HCT116 (cell line): Measurements from ENCODE around the gene HMCN1. TPM values are rescaled to one million over a fixed set of nuclear protein-coding genes. Genes with fewer than 3 reads are reported as not detected.

ENCODE experiments used
- ATAC-seq: fragments of 200-7000 bp; cut with Tn5 transposase; 2 replicates; pipeline ENCODE4 v1.9.1; 2020; ENCODE audit warnings: mild to moderate bottlenecking, moderate library complexity
- BruUV-seq: library from RNA; stranded (reverse); fragments of 400-500 nt; replicated peaks from 2 replicates; lab custom pipeline; 2021; lab: Mats Ljungman, UMichigan
- CTCF ChIA-PET: fragments of 300-600 bp; sonication (Branson Sonifier 250); formaldehyde crosslinking; loops from one replicate; lab custom pipeline; 2021; ENCODE audit warnings: antibody characterized with exemption; lab: Charles Lee
- POLR2A ChIA-PET: fragments of 300-600, 350-600 bp; sonication (Branson Sonifier 250); formaldehyde crosslinking; loops from one replicate; lab custom pipeline; 2021; ENCODE audit warnings: antibody characterized with exemption; lab: Charles Lee
- RAD21 ChIA-PET, 2 experiments: fragments of 300-600 bp; sonication (Branson Sonifier 250); formaldehyde crosslinking; loops; one replicate each; lab custom pipeline; 2023; ENCODE audit warnings: low total read pairs in 2 of 2; ENCODE audit not compliant: uncharacterized antibody in 2 of 2, unreplicated experiment in 2 of 2, low non-redundant PET in 1 of 2; lab: Charles Lee
- DNase-seq: peaks from one replicate; pipeline ENCODE4 v3.0.0-alpha.2; 2010; ENCODE audit warnings: low read depth, low spot score
- H2AFZ ChIP-seq: fragments of 200-600 bp; shearing (Covaris generic), sonication (generic); 2 replicates; pipeline ENCODE4 v1.6.1; 2017; ENCODE audit warnings: low read depth, mixed run types, mixed read lengths, antibody characterized with exemption, low read length; ENCODE audit not compliant: poor library complexity, severe bottlenecking
- H3K27ac ChIP-seq: 2 replicates; pipeline ENCODE4 v1.5.1; 2012; ENCODE audit warnings: low read depth, low read length
- H3K27me3 ChIP-seq: fragments of 200-600 bp; sonication (generic); 2 replicates; pipeline ENCODE4 v1.6.1; 2016; ENCODE audit warnings: mixed run types, low read length, mixed read lengths; ENCODE audit not compliant: insufficient read depth
- H3K36me3 ChIP-seq, 2 experiments: fragments of 200-500 bp in 1 of 2; fragments of 200-600 bp in 1 of 2; sonication (Bioruptor generic) in 1 of 2; sonication (generic) in 1 of 2; 2 replicates each; pipeline versions ENCODE4 v1.5.1 to v1.6.1; 2014 to 2016; ENCODE audit warnings: low read length in 2 of 2, inconsistent platforms in 1 of 2, mixed read lengths in 1 of 2, mixed run types in 1 of 2; ENCODE audit not compliant: insufficient read depth in 2 of 2, control insufficient read depth in 1 of 2
- H3K4me1 ChIP-seq, 2 experiments: fragments of 200-600 bp in 1 of 2; sonication (generic) in 1 of 2; 2 replicates each; pipeline versions ENCODE4 v1.5.1 to v1.6.1; 2012 to 2017; ENCODE audit warnings: low read length in 2 of 2, inconsistent platforms in 1 of 2, mild to moderate bottlenecking in 1 of 2, mixed read lengths in 1 of 2, mixed run types in 1 of 2, moderate library complexity in 1 of 2; ENCODE audit not compliant: insufficient read depth in 2 of 2, control insufficient read depth in 1 of 2
- H3K4me2 ChIP-seq: fragments of 200-600 bp; sonication (generic); 2 replicates; pipeline ENCODE4 v1.6.1; 2017; ENCODE audit warnings: mixed run types, low read length, mixed read lengths
- H3K4me3 ChIP-seq, 2 experiments: fragments of 200-600 bp in 1 of 2; sonication (generic) in 1 of 2; replicated peaks in 1 of 2; 2 replicates each; pipeline ENCODE4 v1.5.1; 2011 to 2016; ENCODE audit warnings: low read length in 2 of 2, control low read depth in 1 of 2, low read depth in 1 of 2, mild to moderate bottlenecking in 1 of 2, mixed read lengths in 1 of 2, mixed run types in 1 of 2
- H3K79me2 ChIP-seq: fragments of 200-600 bp; sonication (generic); 2 replicates; pipeline ENCODE4 v1.6.1; 2017; ENCODE audit warnings: mild to moderate bottlenecking, mixed run types, low read length, moderate library complexity, mixed read lengths; ENCODE audit not compliant: insufficient read depth
- H3K9ac ChIP-seq: fragments of 200-600 bp; sonication (generic); 2 replicates; pipeline ENCODE4 v1.6.1; 2016; ENCODE audit warnings: low read length, mixed read lengths
- H3K9me2 ChIP-seq: fragments of 200-600 bp; sonication (generic), shearing (Covaris generic); 2 replicates; pipeline ENCODE4 v1.6.1; 2017; ENCODE audit warnings: mixed run types, mild to moderate bottlenecking, moderate library complexity; ENCODE audit not compliant: insufficient read depth
- H3K9me3 ChIP-seq, 2 experiments: fragments of 200-500 bp in 1 of 2; fragments of 200-600 bp in 1 of 2; sonication (Bioruptor generic) in 1 of 2; sonication (generic) in 1 of 2; 2 replicates each; pipeline ENCODE4 v1.6.1; 2014 to 2017; ENCODE audit warnings: low read length in 2 of 2, mixed read lengths in 2 of 2, inconsistent platforms in 1 of 2, low read depth in 1 of 2, mild to moderate bottlenecking in 1 of 2, mixed run types in 1 of 2, moderate library complexity in 1 of 2; ENCODE audit not compliant: control insufficient read depth in 1 of 2, insufficient read depth in 1 of 2
- H4K20me1 ChIP-seq: fragments of 200-600 bp; sonication (generic), shearing (Covaris generic); 2 replicates; pipeline ENCODE4 v1.6.1; 2017; ENCODE audit warnings: mixed run types, mild to moderate bottlenecking, moderate library complexity; ENCODE audit not compliant: insufficient read depth
- ATF3 ChIP-seq: IDR thresholded peaks from 2 replicates; pipeline ENCODE4 v1.6.1; 2012
- CBX3 ChIP-seq: IDR thresholded peaks from 2 replicates; pipeline ENCODE4 v1.6.1; 2012; ENCODE audit warnings: low read depth
- CEBPB ChIP-seq: IDR thresholded peaks from 2 replicates; pipeline ENCODE4 v1.6.1; 2012; ENCODE audit warnings: low read depth
- EGR1 ChIP-seq: IDR thresholded peaks from 2 replicates; pipeline ENCODE4 v1.6.1; 2012; ENCODE audit warnings: low read depth
- EZH2phosphoT487 ChIP-seq: fragments of 200-600 bp; IDR thresholded peaks from 2 replicates; pipeline ENCODE4 v1.6.1; 2018; ENCODE audit warnings: antibody characterized with exemption, borderline replicate concordance
- FOSL1 ChIP-seq: IDR thresholded peaks from 2 replicates; pipeline ENCODE4 v1.6.1; 2012; ENCODE audit warnings: low read depth
- SRF ChIP-seq: IDR thresholded peaks from 2 replicates; pipeline ENCODE4 v1.6.1; 2012; ENCODE audit warnings: low read depth
- YY1 ChIP-seq: IDR thresholded peaks from 2 replicates; pipeline ENCODE4 v1.6.1; 2011; ENCODE audit warnings: low read length, low read depth, moderate library complexity, mild to moderate bottlenecking; ENCODE audit not compliant: insufficient replicate concordance; ENCODE audit errors: extremely low read depth
- ZNF274 ChIP-seq: fragments of 200-500 bp; sonication (Bioruptor generic); IDR thresholded peaks from 2 replicates; pipeline ENCODE4 v1.6.1; 2014; ENCODE audit warnings: mild to moderate bottlenecking, low read depth, low read length, inconsistent platforms
- intact Hi-C: fragments of 100-400 bp; cut with micrococcal nuclease; formaldehyde crosslinking; loops from 2 replicates; pipeline ENCODE4 v1.10.0; 2022
- total RNA-seq: library from RNA; stranded (reverse); gene quantifications from one replicate; pipeline ENCODE4 v1.2.1, GENCODE V29; 2021; ENCODE audit not compliant: unreplicated experiment

HMCN1 gene
- total RNA-seq, 1 experiment from 2014 or later, result 0.59 TPM

DNA sequence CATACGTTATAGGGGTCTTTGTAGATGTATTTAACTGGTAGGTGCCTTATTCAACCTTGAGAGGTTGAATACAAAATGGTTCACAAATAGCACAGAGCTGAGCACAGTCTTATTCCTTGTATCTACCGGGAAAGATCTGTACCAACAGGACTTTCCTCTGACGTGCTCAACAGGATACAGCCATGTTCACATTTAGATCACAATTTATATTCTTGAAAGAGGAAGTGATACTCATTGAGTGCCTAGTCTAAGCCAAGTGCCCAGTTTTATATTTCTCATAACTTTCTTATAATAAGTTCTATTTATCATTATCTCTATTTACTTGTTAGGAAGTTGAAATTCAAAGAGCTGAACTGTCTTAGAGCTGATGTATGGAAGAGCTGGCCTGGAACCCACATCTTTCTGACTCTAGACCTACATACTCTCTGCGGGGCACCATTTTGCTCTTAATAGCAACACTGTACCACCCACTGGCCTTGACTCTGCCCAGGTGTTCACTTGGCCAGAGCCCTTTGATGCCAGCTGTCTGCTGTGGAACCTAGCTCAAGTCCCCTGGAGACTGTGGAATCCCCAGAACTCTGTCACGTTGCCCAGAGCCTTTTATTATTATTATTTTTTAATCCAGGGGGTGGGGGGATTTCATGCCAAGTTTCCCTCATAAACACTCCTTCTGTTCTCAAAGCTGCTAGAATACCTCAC, 484.6 kb downstream of the HMCN1 start:
- Histone ChIP-seq H4K20me1 (no peaks in the 10 kb centered on the region), H3K79me2 (no peaks in the 10 kb centered on the region), H3K36me3 (no peaks in the 10 kb centered on the region), H2AFZ (no peak overlapping the region), H3K4me1 (no peaks in the 10 kb centered on the region), H3K27me3 (no peaks in the 10 kb centered on the region), H3K9me2 (no peaks in the 10 kb centered on the region), H3K4me3 (no peak overlapping the region), H3K27ac (no peak overlapping the region), H3K9me3 (no peaks in the 10 kb centered on the region), H3K4me2 (no peak overlapping the region), H3K9ac (no peak overlapping the region)
- ChIA-PET POLR2A (no interaction called here), CTCF (no interaction called here), RAD21 (no interaction called here)
- intact Hi-C loops, result loop anchor here (10.0 kb wide), 1 partner anchor 1414 kb away; no protein-coding TSS in a partner anchor
- DNase-seq (no peak), ATAC-seq (no peak)
- no peak for TF ChIP-seq CBX3
- no peak for TF ChIP-seq ZNF274
- no peak for TF ChIP-seq YY1
- no peak for TF ChIP-seq SRF
- no peak for TF ChIP-seq ATF3
- TF ChIP-seq CEBPB, result no peak
- no peak for TF ChIP-seq EZH2phosphoT487
- no TSS peak for BruUV-seq

DNA sequence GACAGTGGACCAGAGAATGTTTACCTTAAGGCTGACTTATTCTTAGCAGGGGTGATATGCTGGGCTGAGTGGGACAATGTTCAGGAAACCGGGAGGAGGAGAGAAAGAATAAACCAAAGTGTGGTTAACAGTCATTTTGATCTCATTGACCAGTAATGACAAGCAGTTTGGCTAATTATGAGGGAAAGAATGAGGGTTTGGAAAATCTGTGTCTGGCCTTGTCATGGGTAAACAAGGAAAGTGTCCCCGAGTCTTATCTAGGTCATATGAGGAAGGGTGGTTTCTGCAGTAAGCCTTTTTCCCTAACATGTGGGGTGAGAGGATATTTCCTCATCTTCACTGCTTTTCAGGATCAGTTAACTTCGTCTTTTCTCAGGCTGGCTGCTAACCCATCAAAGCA, 485.9 kb downstream of the HMCN1 start:
- Histone ChIP-seq H3K9me2 (no peaks in the 10 kb centered on the region), H3K79me2 (no peaks in the 10 kb centered on the region), H3K27me3 (no peaks in the 10 kb centered on the region), H4K20me1 (no peaks in the 10 kb centered on the region), H3K27ac (no peak overlapping the region), H3K4me2 (no peak overlapping the region), H3K9ac (no peak overlapping the region), H3K4me1 (no peaks in the 10 kb centered on the region), H3K9me3 (no peaks in the 10 kb centered on the region), H3K36me3 (no peaks in the 10 kb centered on the region), H2AFZ (no peak overlapping the region), H3K4me3 (no peak overlapping the region)
- ChIA-PET RAD21 (no interaction called here), CTCF (no interaction called here), POLR2A (no interaction called here)
- no TSS peak for BruUV-seq
- intact Hi-C loops, result no loop called here
- no peak for TF ChIP-seq EGR1
- no peak for TF ChIP-seq ATF3
- TF ChIP-seq FOSL1, result no peak
- DNase-seq, result no peak
- no peak for ATAC-seq
